H1 (cell line): Measurements from ENCODE around the gene ARRB1. TPM values are rescaled to one million over a fixed set of nuclear protein-coding genes. Genes with fewer than 3 reads are reported as not detected.

ENCODE experiments used
- CTCF ChIA-PET: fragments of 300-600 bp; sonication (Branson Sonifier 250); formaldehyde crosslinking; loops from one replicate; lab custom pipeline; 2021; ENCODE audit not compliant: partially characterized antibody; lab: Charles Lee
- POLR2A ChIA-PET: fragments of 300-600 bp; sonication (Branson Sonifier 250); formaldehyde crosslinking; loops from one replicate; lab custom pipeline; 2021; ENCODE audit warnings: inconsistent platforms; ENCODE audit not compliant: partially characterized antibody; lab: Charles Lee
- DNase-seq, 2 experiments: peaks; one replicate each; pipeline versions ENCODE4 v3.0.0 to v3.0.0-alpha.2; 2010 to 2022; ENCODE audit warnings: low spot score in 2 of 2, low read depth in 1 of 2, mixed read lengths in 1 of 2
- FAIRE-seq: peaks from 2 replicates; lab custom pipeline; 2011; peaks lifted over from hg19 to GRCh38; lab: Jason Lieb, UNC
- H2AFZ ChIP-seq: 2 replicates; pipeline ENCODE4 v1.8.1; 2012; ENCODE audit warnings: low read length, inconsistent platforms
- H2AK5ac ChIP-seq: 2 replicates; pipeline ENCODE4 v1.6.1; 2013; ENCODE audit warnings: low read depth, low read length
- H2BK120ac ChIP-seq: replicated peaks from 2 replicates; pipeline ENCODE3; 2013; ENCODE audit warnings: low read depth, low read length, inconsistent platforms
- H2BK12ac ChIP-seq: 2 replicates; pipeline ENCODE4 v1.6.1; 2013; ENCODE audit warnings: low read depth, low read length
- H2BK15ac ChIP-seq: 2 replicates; pipeline ENCODE4 v1.6.1; 2013; ENCODE audit warnings: low read length
- H2BK20ac ChIP-seq: 2 replicates; pipeline ENCODE4 v1.6.1; 2013; ENCODE audit warnings: low read length
- H2BK5ac ChIP-seq: 2 replicates; pipeline ENCODE4 v1.6.1; 2013; ENCODE audit warnings: low read depth, low read length
- H3K14ac ChIP-seq: 2 replicates; pipeline ENCODE4 v1.6.1; 2013; ENCODE audit warnings: inconsistent platforms; ENCODE audit not compliant: insufficient read length
- H3K18ac ChIP-seq: 2 replicates; pipeline ENCODE4 v1.6.1; 2013; ENCODE audit warnings: low read length; ENCODE audit errors: extremely low read depth
- H3K23ac ChIP-seq: 2 replicates; pipeline ENCODE4 v1.6.1; 2013; ENCODE audit warnings: inconsistent platforms; ENCODE audit not compliant: insufficient read length
- H3K23me2 ChIP-seq: 2 replicates; pipeline ENCODE4 v1.6.1; 2013; ENCODE audit warnings: low read depth, low read length
- H3K27ac ChIP-seq: 2 replicates; pipeline ENCODE4 v1.6.1; 2011; ENCODE audit warnings: low read depth, low read length, inconsistent platforms
- H3K27me3 ChIP-seq, 4 experiments: replicated peaks in 1 of 4; 1 replicate in 1 of 4; 2 replicates in 3 of 4; pipeline versions ENCODE4 v1.6.1 to v1.8.1; 2011 to 2013; ENCODE audit warnings: low read length in 3 of 4, mild to moderate bottlenecking in 3 of 4, inconsistent platforms in 2 of 4, mixed read lengths in 2 of 4, moderate library complexity in 1 of 4; ENCODE audit not compliant: control insufficient read depth in 3 of 4, insufficient read depth in 3 of 4; ENCODE audit errors: extremely low read depth in 1 of 4
- H3K36me3 ChIP-seq, 4 experiments: 2 replicates each; pipeline versions ENCODE4 v1.6.1 to v1.8.1; 2011 to 2013; ENCODE audit warnings: mild to moderate bottlenecking in 4 of 4, low read length in 3 of 4, moderate library complexity in 2 of 4, control low read depth in 1 of 4, inconsistent platforms in 1 of 4; ENCODE audit not compliant: insufficient read depth in 4 of 4, control insufficient read depth in 2 of 4
- H3K4ac ChIP-seq: replicated peaks from 2 replicates; pipeline ENCODE3; 2013; ENCODE audit warnings: low read length, low read depth, mixed read lengths, inconsistent platforms; ENCODE audit not compliant: insufficient read length
- H3K4me1 ChIP-seq, 4 experiments: replicated peaks in 1 of 4; 1 replicate in 1 of 4; 2 replicates in 3 of 4; pipeline versions ENCODE4 v1.6.1 to v1.8.1; 2011 to 2013; ENCODE audit warnings: low read length in 3 of 4, inconsistent platforms in 2 of 4, mixed read lengths in 1 of 4; ENCODE audit not compliant: insufficient read depth in 4 of 4, control insufficient read depth in 3 of 4
- H3K4me2 ChIP-seq, 2 experiments: 2 replicates each; pipeline versions ENCODE4 v1.6.1 to v1.8.1; 2011 to 2013; ENCODE audit warnings: low read depth in 2 of 2, low read length in 2 of 2, control low read depth in 1 of 2, inconsistent platforms in 1 of 2, mild to moderate bottlenecking in 1 of 2; ENCODE audit not compliant: insufficient read depth in 1 of 2
- H3K4me3 ChIP-seq, 4 experiments: fragments of 200-600, 300-600 bp in 1 of 4; sonication (generic), shearing (Covaris generic), sonication (Bioruptor Twin) in 1 of 4; 2 replicates each; pipeline versions ENCODE4 v1.5.1 to v1.8.1; 2011 to 2016; ENCODE audit warnings: low read length in 4 of 4, low read depth in 3 of 4, control low read depth in 2 of 4, inconsistent platforms in 2 of 4, mild to moderate bottlenecking in 2 of 4, mixed read lengths in 1 of 4, moderate library complexity in 1 of 4; ENCODE audit not compliant: insufficient read depth in 2 of 4; ENCODE audit errors: extremely low read depth in 1 of 4
- H3K56ac ChIP-seq: replicated peaks from 2 replicates; pipeline ENCODE3; 2013; ENCODE audit warnings: low read depth, mild to moderate bottlenecking, mixed read lengths, low read length, inconsistent platforms; ENCODE audit not compliant: insufficient read length
- H3K79me1 ChIP-seq: 2 replicates; pipeline ENCODE4 v1.6.1; 2013; ENCODE audit warnings: low read depth, low read length, control low read depth
- H3K79me2 ChIP-seq, 2 experiments: 2 replicates each; pipeline versions ENCODE4 v1.6.1 to v1.8.1; 2012 to 2013; ENCODE audit warnings: low read length in 2 of 2, mild to moderate bottlenecking in 2 of 2, inconsistent platforms in 1 of 2; ENCODE audit not compliant: insufficient read depth in 2 of 2, control insufficient read depth in 1 of 2
- H3K9ac ChIP-seq, 4 experiments: replicated peaks in 1 of 4; 1 replicate in 1 of 4; 2 replicates in 3 of 4; pipeline versions ENCODE4 v1.6.1 to v1.8.1; 2011 to 2013; ENCODE audit warnings: low read depth in 3 of 4, low read length in 3 of 4, control low read depth in 2 of 4, mild to moderate bottlenecking in 2 of 4, moderate library complexity in 2 of 4, inconsistent platforms in 1 of 4; ENCODE audit errors: extremely low read depth in 1 of 4
- H3K9me3 ChIP-seq, 2 experiments: 2 replicates each; pipeline versions ENCODE4 v1.6.1 to v1.8.1; 2012 to 2013; ENCODE audit warnings: mild to moderate bottlenecking in 2 of 2, moderate library complexity in 2 of 2, control low read depth in 1 of 2, inconsistent platforms in 1 of 2, low read depth in 1 of 2, low read length in 1 of 2, mixed read lengths in 1 of 2; ENCODE audit not compliant: insufficient read depth in 2 of 2
- H4K20me1 ChIP-seq, 2 experiments: replicated peaks in 1 of 2; 2 replicates each; pipeline versions ENCODE3 to v1.8.1; 2011 to 2013; ENCODE audit warnings: inconsistent platforms in 2 of 2, low read length in 2 of 2, mild to moderate bottlenecking in 1 of 2; ENCODE audit not compliant: insufficient read depth in 2 of 2, control insufficient read depth in 1 of 2
- H4K5ac ChIP-seq: 2 replicates; pipeline ENCODE4 v1.6.1; 2013; ENCODE audit warnings: low read length, low read depth, mixed read lengths, inconsistent platforms; ENCODE audit not compliant: insufficient read length
- H4K8ac ChIP-seq: 2 replicates; pipeline ENCODE4 v1.8.0; 2013; ENCODE audit warnings: mild to moderate bottlenecking, moderate library complexity, low read length, inconsistent platforms; ENCODE audit not compliant: insufficient read depth; ENCODE audit errors: extremely low read depth
- H4K91ac ChIP-seq: replicated peaks from 2 replicates; pipeline ENCODE3; 2013; ENCODE audit warnings: low read length, mixed read lengths, inconsistent platforms; ENCODE audit not compliant: insufficient read length
- CBX8 ChIP-seq: fragments of 300-800, 300-1000 bp; sonication (generic); IDR thresholded peaks from 2 replicates; pipeline ENCODE4 v1.7.1; 2016; ENCODE audit warnings: low read depth, low read length, borderline replicate concordance
- EZH2 ChIP-seq: fragments of 200-600 bp; sonication (generic); IDR thresholded peaks from 2 replicates; pipeline ENCODE4 v1.7.1; 2012; ENCODE audit warnings: low read depth, mild to moderate bottlenecking, moderate library complexity, low read length, inconsistent platforms; ENCODE audit not compliant: severe bottlenecking
- RAD21 ChIP-seq, 2 experiments: IDR thresholded peaks in 1 of 2; conservative IDR thresholded peaks in 1 of 2; 2 replicates each; pipeline ENCODE4 v1.6.1; 2011; ENCODE audit warnings: low read depth in 2 of 2, low read length in 2 of 2, improper control_type of control experiment in 1 of 2, inconsistent platforms in 1 of 2, mild to moderate bottlenecking in 1 of 2, moderate library complexity in 1 of 2
- SIN3A ChIP-seq, 2 experiments: IDR thresholded peaks in 1 of 2; conservative IDR thresholded peaks in 1 of 2; 2 replicates each; pipeline ENCODE4 v1.6.1; 2011 to 2012; ENCODE audit warnings: low read length in 2 of 2, improper control_type of control experiment in 1 of 2, low read depth in 1 of 2, mild to moderate bottlenecking in 1 of 2
- SIRT6 ChIP-seq: IDR thresholded peaks from one replicate; pipeline ENCODE4 v1.7.1; 2012; ENCODE audit warnings: low read length, inconsistent platforms
- WGBS, 2 experiments: shearing (Covaris generic) in 1 of 2; methylation state at CpG; one replicate each; pipeline versions ENCODE4 v1.1.6 to v1.1.7; 2013 to 2015; ENCODE audit warnings: low lambda C conversion rate in 2 of 2, mixed read lengths in 2 of 2, inconsistent platforms in 1 of 2, low coverage in 1 of 2, missing lambda C conversion rate in 1 of 2; ENCODE audit not compliant: insufficient replicate concordance in 2 of 2, insufficient coverage in 1 of 2, insufficient read length in 1 of 2; ENCODE audit errors: extremely low coverage in 1 of 2, missing lambda C conversion rate in 1 of 2; 5-methylcytosine and 5-hydroxymethylcytosine counted together
- polyA plus RNA-seq, 7 experiments: library from polyadenylated mRNA; depleted of rRNA in 3 of 7; stranded (reverse) in 5 of 7; unstranded in 2 of 7; fragments of >200 nt in 5 of 7; fragments of 200-250 nt in 2 of 7; gene quantifications; 1 replicate in 5 of 7; 2 replicates in 1 of 7; 4 replicates in 1 of 7; pipeline versions ENCODE4 v1.2.1 to v1.2.3, GENCODE V29; 2011 to 2013; ENCODE audit warnings: missing spikeins in 2 of 7, mixed read lengths in 2 of 7
- total RNA-seq: library from RNA; stranded (reverse); fragmentation: NEBNext Ultra II Directional; extraction: Animal tissue kit (Norgen Biotek cat#: 25700); gene quantifications from 2 replicates; pipeline ENCODE4 v1.2.1, GENCODE V29; 2021

The ARRB1 gene
- total and polyA plus RNA-seq, 2 of the 8 experiments (the other 6 are each of a cell fraction or from before 2014, with no cell fraction given), result 9.4 to 31.8 TPM

- no peak overlapping the region for H2BK20ac ChIP-seq
- H3K27ac ChIP-seq, result no peak overlapping the region
- H3K79me1 ChIP-seq, result peaks cover 4% of the 10 kb centered on the region; the same call in 1 of the 2 replicates
- H2BK15ac ChIP-seq, result no peak overlapping the region
- no peak overlapping the region for H2AK5ac ChIP-seq
- ChIA-PET CTCF (interaction anchor here (0.9 to 1.4 kb wide), 2 partner anchors 10 to 13 kb away, joined by 3 to 4 read pairs; no protein-coding TSS in a partner anchor), POLR2A (no interaction called here)
- H3K23ac ChIP-seq, result no peak overlapping the region
- H3K4me2 ChIP-seq, result no peak overlapping the region
- H3K23me2 ChIP-seq, result no peaks in the 10 kb centered on the region
- no peak overlapping the region for H3K4me3 ChIP-seq
- no peaks in the 10 kb centered on the region for H3K9me3 ChIP-seq
- peaks cover 0 to 5% (median 0%) of the 10 kb centered on the region in 4 experiments; a peak in 3 of 7 replicates for H3K4me1 ChIP-seq
- no peak overlapping the region for H2BK120ac ChIP-seq
- no peak overlapping the region for H2BK5ac ChIP-seq
- peak overlapping the region; percentile 54 for H4K91ac ChIP-seq
- peaks cover 0 to 2% of the 10 kb centered on the region in 2 experiments for H4K20me1 ChIP-seq
- DNase-seq (no peak), FAIRE-seq (no peak)
- no peak overlapping the region for H4K5ac ChIP-seq
- H3K4ac ChIP-seq, result no peak overlapping the region
- H3K79me2 ChIP-seq, result no peaks in the 10 kb centered on the region
- no peak overlapping the region for H3K56ac ChIP-seq
- H3K27me3 ChIP-seq, result no peaks in the 10 kb centered on the region
- H3K36me3 ChIP-seq, result no peaks in the 10 kb centered on the region
- no peak overlapping the region for H2BK12ac ChIP-seq
- whole genome bisulfite sequencing, 2 experiments, result 77% methylated on average over 6 of the region's 6 CpGs; no CpG with 5 or more reads in 1 of the 2 experiments
- H4K8ac ChIP-seq, result peak overlapping the region; percentile 28; the same call in 1 of the 2 replicates
- H3K14ac ChIP-seq, result no peak overlapping the region
- no peak overlapping the region for H3K9ac ChIP-seq
- no peak overlapping the region for H2AFZ ChIP-seq
- no peak for TF ChIP-seq SIRT6
- TF ChIP-seq RAD21 (IDR thresholded peaks at IDR 0.05 in 1 of 2, conservative IDR thresholded peaks at IDR 0.05 in 1 of 2; ENCODE audit: low read depth in 2 of 2, low read length in 2 of 2), result no peak
- TF ChIP-seq SIN3A (conservative IDR thresholded peaks at IDR 0.05 in 1 of 2, IDR thresholded peaks at IDR 0.05 in 1 of 2; ENCODE audit: low read depth in 1 of 2, low read length in 2 of 2), result no peak
- TF ChIP-seq EZH2, result no peak
- no peak for TF ChIP-seq CBX8
- H3K18ac ChIP-seq, result no peak overlapping the region
Observed at GRCh38 chr11:75315439-75315805, 36.0 kb downstream of the ARRB1 start.
